K562 (cell line): ENCODE results near the gene TRIM38. TPM values are rescaled to one million over a fixed set of nuclear protein-coding genes. Genes with fewer than 3 reads are reported as not detected.

Experiments used
- ATF1 ChIP-seq, 2 experiments: fragments of 450-650 bp in 1 of 2; IDR thresholded peaks; 2 replicates each; pipeline ENCODE4 v1.6.1; 2016; ENCODE audit warnings: missing compliant biosample characterization in 1 of 2, missing genetic modification characterization in 1 of 2
- COPS2 ChIP-seq: fragments of 450-650 bp; conservative IDR thresholded peaks from 2 replicates; pipeline ENCODE4 v1.6.1; 2016; ENCODE audit warnings: mild to moderate bottlenecking, moderate library complexity
- ELF4 ChIP-seq: fragments of 450-650 bp; formaldehyde crosslinking; IDR thresholded peaks from 2 replicates; pipeline ENCODE4 v1.4.0; 2022; ENCODE audit warnings: missing genetic modification characterization
- SREBF1 ChIP-seq: fragments of 150-350 bp; IDR thresholded peaks from 2 replicates; pipeline ENCODE4 v1.6.1; 2014; ENCODE audit warnings: antibody characterized with exemption, low read depth, low read length, borderline replicate concordance
- ZBED1 ChIP-seq: IDR thresholded peaks from 2 replicates; pipeline ENCODE4 v1.6.1; 2014
- ZKSCAN1 ChIP-seq: fragments of 150-350 bp; IDR thresholded peaks from 2 replicates; pipeline ENCODE4 v1.6.1; 2016; ENCODE audit warnings: low read depth, low read length
- polyA plus RNA-seq, 8 experiments: library from polyadenylated mRNA; depleted of rRNA in 4 of 8; stranded (reverse) in 5 of 8; unstranded in 3 of 8; fragments of >200 nt; fragmentation: Nextera tagmentation in 2 of 8; fragmentation: Illumina TruSeq in 1 of 8; extraction: Ambion mirVana in 2 of 8; extraction: Trizol in 1 of 8; gene quantifications; 2 replicates each; pipeline versions ENCODE4 v1.2.1 to v1.2.3, GENCODE V29; 2011 to 2014; ENCODE audit warnings: inconsistent platforms in 1 of 8, missing spikeins in 1 of 8
- total RNA-seq, 7 experiments: library from RNA; depleted of rRNA in 6 of 7; stranded (reverse); fragments of >200 nt in 6 of 7; fragmentation: Illumina TruSeq in 2 of 7; extraction: Trizol in 2 of 7; gene quantifications; 2 replicates each; pipeline versions ENCODE4 v1.2.1 to v1.2.3, GENCODE V29; 2011 to 2021; ENCODE audit warnings: low replicate concordance in 1 of 7
- TF ChIP-seq, protein P1 (sequence below): fragments of 450-650 bp; IDR thresholded peaks from 2 replicates; pipeline ENCODE4 v1.6.1; 2016; ENCODE audit warnings: mild to moderate bottlenecking, moderate library complexity
- TF ChIP-seq, protein P2 (sequence below): IDR thresholded peaks from 3 replicates; pipeline ENCODE4 v1.6.1; 2011; ENCODE audit warnings: borderline replicate concordance, mild to moderate bottlenecking; ENCODE audit not compliant: insufficient read length, insufficient read depth
- TF ChIP-seq, protein P3 (sequence below): sonication (generic); formaldehyde crosslinking; IDR thresholded peaks from 2 replicates; pipeline ENCODE4 v1.8.0; 2023; ENCODE audit warnings: mild to moderate bottlenecking, missing genetic modification reagents

The TRIM38 gene
- total and polyA plus RNA-seq, 9 of the 15 experiments (the other 6 are each of a cell fraction or from before 2014, with no cell fraction given): 1.7 to 6.7 (median 6.3) TPM

DNA sequence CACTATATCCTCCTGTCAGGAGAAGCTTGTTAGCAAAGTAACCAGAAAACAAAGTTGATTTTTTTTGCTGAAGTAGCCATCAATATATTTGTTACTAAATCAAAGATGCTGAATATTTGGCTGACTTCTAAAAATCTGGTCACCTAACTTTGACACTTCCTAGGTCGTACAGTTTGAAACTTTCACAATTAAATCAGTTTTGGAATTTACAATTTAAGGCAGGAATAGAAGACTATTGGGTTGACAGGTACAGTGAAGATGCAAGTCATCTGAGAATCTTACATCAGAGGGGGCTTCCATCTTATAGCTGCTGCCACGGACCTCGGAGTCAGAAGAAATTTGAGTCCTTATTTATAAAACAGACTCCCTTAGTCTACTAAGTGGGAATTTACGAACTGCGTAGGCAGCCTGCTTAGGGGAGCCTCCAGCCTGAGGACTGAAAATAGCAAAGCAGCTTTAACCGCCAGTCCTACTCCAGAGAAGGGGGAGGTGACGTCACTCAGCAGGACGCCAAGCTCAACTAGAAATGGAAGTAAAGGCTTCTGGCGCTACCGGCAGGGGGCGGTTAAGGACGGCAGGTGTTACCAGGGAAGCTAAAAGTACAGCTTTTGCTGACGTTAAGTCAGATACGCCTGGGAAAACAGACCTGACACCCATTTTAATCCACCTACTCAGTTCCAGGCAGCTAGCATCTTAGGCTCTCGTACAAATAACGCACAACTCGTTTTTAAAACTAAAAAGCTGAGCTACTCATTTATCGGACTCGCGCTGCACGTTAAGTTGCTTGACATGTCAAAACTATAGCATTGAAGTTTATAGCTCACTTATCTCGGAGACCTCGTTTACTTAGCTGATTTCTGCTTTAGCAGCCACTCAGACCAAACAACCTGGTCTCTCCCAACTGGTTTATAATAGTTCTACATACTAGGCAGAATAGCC is 63.6 kb downstream of the TRIM38 start (continued):
- TF ChIP-seq, protein P1, sequence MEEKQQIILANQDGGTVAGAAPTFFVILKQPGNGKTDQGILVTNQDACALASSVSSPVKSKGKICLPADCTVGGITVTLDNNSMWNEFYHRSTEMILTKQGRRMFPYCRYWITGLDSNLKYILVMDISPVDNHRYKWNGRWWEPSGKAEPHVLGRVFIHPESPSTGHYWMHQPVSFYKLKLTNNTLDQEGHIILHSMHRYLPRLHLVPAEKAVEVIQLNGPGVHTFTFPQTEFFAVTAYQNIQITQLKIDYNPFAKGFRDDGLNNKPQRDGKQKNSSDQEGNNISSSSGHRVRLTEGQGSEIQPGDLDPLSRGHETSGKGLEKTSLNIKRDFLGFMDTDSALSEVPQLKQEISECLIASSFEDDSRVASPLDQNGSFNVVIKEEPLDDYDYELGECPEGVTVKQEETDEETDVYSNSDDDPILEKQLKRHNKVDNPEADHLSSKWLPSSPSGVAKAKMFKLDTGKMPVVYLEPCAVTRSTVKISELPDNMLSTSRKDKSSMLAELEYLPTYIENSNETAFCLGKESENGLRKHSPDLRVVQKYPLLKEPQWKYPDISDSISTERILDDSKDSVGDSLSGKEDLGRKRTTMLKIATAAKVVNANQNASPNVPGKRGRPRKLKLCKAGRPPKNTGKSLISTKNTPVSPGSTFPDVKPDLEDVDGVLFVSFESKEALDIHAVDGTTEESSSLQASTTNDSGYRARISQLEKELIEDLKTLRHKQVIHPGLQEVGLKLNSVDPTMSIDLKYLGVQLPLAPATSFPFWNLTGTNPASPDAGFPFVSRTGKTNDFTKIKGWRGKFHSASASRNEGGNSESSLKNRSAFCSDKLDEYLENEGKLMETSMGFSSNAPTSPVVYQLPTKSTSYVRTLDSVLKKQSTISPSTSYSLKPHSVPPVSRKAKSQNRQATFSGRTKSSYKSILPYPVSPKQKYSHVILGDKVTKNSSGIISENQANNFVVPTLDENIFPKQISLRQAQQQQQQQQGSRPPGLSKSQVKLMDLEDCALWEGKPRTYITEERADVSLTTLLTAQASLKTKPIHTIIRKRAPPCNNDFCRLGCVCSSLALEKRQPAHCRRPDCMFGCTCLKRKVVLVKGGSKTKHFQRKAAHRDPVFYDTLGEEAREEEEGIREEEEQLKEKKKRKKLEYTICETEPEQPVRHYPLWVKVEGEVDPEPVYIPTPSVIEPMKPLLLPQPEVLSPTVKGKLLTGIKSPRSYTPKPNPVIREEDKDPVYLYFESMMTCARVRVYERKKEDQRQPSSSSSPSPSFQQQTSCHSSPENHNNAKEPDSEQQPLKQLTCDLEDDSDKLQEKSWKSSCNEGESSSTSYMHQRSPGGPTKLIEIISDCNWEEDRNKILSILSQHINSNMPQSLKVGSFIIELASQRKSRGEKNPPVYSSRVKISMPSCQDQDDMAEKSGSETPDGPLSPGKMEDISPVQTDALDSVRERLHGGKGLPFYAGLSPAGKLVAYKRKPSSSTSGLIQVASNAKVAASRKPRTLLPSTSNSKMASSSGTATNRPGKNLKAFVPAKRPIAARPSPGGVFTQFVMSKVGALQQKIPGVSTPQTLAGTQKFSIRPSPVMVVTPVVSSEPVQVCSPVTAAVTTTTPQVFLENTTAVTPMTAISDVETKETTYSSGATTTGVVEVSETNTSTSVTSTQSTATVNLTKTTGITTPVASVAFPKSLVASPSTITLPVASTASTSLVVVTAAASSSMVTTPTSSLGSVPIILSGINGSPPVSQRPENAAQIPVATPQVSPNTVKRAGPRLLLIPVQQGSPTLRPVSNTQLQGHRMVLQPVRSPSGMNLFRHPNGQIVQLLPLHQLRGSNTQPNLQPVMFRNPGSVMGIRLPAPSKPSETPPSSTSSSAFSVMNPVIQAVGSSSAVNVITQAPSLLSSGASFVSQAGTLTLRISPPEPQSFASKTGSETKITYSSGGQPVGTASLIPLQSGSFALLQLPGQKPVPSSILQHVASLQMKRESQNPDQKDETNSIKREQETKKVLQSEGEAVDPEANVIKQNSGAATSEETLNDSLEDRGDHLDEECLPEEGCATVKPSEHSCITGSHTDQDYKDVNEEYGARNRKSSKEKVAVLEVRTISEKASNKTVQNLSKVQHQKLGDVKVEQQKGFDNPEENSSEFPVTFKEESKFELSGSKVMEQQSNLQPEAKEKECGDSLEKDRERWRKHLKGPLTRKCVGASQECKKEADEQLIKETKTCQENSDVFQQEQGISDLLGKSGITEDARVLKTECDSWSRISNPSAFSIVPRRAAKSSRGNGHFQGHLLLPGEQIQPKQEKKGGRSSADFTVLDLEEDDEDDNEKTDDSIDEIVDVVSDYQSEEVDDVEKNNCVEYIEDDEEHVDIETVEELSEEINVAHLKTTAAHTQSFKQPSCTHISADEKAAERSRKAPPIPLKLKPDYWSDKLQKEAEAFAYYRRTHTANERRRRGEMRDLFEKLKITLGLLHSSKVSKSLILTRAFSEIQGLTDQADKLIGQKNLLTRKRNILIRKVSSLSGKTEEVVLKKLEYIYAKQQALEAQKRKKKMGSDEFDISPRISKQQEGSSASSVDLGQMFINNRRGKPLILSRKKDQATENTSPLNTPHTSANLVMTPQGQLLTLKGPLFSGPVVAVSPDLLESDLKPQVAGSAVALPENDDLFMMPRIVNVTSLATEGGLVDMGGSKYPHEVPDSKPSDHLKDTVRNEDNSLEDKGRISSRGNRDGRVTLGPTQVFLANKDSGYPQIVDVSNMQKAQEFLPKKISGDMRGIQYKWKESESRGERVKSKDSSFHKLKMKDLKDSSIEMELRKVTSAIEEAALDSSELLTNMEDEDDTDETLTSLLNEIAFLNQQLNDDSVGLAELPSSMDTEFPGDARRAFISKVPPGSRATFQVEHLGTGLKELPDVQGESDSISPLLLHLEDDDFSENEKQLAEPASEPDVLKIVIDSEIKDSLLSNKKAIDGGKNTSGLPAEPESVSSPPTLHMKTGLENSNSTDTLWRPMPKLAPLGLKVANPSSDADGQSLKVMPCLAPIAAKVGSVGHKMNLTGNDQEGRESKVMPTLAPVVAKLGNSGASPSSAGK: peak; percentile 33; the same call in 1 of the 2 replicates
- TF ChIP-seq ELF4 (CRISPR knock-in tag) (peak; percentile 69; the same call in 1 of the 2 replicates), ATF1 (CRISPR knock-in tag; IDR thresholded peaks at IDR 0.05) (no peak; the same call in 1 of the 2 replicates), ATF1 (tag; IDR thresholded peaks at IDR 0.05) (peak; percentile 98), ZBED1 (no peak; the same call in 1 of the 2 replicates), SREBF1 (no peak), COPS2 (no peak), ZKSCAN1 (peak; percentile 95)
- TF ChIP-seq, protein P2, sequence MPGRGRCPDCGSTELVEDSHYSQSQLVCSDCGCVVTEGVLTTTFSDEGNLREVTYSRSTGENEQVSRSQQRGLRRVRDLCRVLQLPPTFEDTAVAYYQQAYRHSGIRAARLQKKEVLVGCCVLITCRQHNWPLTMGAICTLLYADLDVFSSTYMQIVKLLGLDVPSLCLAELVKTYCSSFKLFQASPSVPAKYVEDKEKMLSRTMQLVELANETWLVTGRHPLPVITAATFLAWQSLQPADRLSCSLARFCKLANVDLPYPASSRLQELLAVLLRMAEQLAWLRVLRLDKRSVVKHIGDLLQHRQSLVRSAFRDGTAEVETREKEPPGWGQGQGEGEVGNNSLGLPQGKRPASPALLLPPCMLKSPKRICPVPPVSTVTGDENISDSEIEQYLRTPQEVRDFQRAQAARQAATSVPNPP: no peak
- TF ChIP-seq, protein P3, sequence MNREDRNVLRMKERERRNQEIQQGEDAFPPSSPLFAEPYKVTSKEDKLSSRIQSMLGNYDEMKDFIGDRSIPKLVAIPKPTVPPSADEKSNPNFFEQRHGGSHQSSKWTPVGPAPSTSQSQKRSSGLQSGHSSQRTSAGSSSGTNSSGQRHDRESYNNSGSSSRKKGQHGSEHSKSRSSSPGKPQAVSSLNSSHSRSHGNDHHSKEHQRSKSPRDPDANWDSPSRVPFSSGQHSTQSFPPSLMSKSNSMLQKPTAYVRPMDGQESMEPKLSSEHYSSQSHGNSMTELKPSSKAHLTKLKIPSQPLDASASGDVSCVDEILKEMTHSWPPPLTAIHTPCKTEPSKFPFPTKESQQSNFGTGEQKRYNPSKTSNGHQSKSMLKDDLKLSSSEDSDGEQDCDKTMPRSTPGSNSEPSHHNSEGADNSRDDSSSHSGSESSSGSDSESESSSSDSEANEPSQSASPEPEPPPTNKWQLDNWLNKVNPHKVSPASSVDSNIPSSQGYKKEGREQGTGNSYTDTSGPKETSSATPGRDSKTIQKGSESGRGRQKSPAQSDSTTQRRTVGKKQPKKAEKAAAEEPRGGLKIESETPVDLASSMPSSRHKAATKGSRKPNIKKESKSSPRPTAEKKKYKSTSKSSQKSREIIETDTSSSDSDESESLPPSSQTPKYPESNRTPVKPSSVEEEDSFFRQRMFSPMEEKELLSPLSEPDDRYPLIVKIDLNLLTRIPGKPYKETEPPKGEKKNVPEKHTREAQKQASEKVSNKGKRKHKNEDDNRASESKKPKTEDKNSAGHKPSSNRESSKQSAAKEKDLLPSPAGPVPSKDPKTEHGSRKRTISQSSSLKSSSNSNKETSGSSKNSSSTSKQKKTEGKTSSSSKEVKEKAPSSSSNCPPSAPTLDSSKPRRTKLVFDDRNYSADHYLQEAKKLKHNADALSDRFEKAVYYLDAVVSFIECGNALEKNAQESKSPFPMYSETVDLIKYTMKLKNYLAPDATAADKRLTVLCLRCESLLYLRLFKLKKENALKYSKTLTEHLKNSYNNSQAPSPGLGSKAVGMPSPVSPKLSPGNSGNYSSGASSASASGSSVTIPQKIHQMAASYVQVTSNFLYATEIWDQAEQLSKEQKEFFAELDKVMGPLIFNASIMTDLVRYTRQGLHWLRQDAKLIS (CRISPR knock-in tag): no peak; the same call in none of the 2 replicates
